HG03442 (cell line): ENCODE measurements around the gene LRRN3.

Experiments used
- ATAC-seq: cut with Tn5 transposase; IDR thresholded peaks from one replicate; pipeline ENCODE4 v1.9.1; 2021; ENCODE audit warnings: mild to moderate bottlenecking, moderate library complexity; ENCODE audit not compliant: unreplicated experiment

LRRN3 gene

GRCh38 chr7:111103678-111104274 is 12.8 kb downstream of the LRRN3 start:
- peak; percentile 69 for ATAC-seq

- ATAC-seq = peak; percentile 34
Observed at GRCh38 chr7:111104710-111105109, 13.8 kb downstream of the LRRN3 start.

- no peak for ATAC-seq
Observed at GRCh38 chr7:111105269-111105668, 14.3 kb downstream of the LRRN3 start.

- ATAC-seq = no peak
Observed at GRCh38 chr7:111107579-111107978, 16.7 kb downstream of the LRRN3 start.

- no peak for ATAC-seq
Observed at GRCh38 chr7:111108000-111108399, 17.1 kb downstream of the LRRN3 start.

- ATAC-seq = no peak
Observed at GRCh38 chr7:111108496-111108895, 17.6 kb downstream of the LRRN3 start.

GRCh38 chr7:111112439-111112838 is 21.5 kb downstream of the LRRN3 start:
- ATAC-seq = no peak

GRCh38 chr7:111113263-111114017 is 22.5 kb downstream of the LRRN3 start:
- ATAC-seq = peak; percentile 72

GRCh38 chr7:111115966-111116365 is 25.0 kb downstream of the LRRN3 start:
- no peak for ATAC-seq

GRCh38 chr7:111126987-111127386 is 36.1 kb downstream of the LRRN3 start:
- no peak for ATAC-seq

GRCh38 chr7:111129435-111129834 is 38.5 kb downstream of the LRRN3 start:
- ATAC-seq = no peak

- ATAC-seq = no peak
Observed at GRCh38 chr7:111132833-111133232, 41.9 kb downstream of the LRRN3 start.

- ATAC-seq = peak; percentile 79
Observed at GRCh38 chr7:111137296-111138192, 46.6 kb downstream of the LRRN3 start.

GRCh38 chr7:111138193-111138569 is 47.3 kb downstream of the LRRN3 start:
- peak; percentile 96 for ATAC-seq

- no peak for ATAC-seq
Observed at GRCh38 chr7:111138586-111138985, 47.7 kb downstream of the LRRN3 start.

GRCh38 chr7:111140091-111140865 is 49.4 kb downstream of the LRRN3 start:
- no peak for ATAC-seq

GRCh38 chr7:111145472-111145871 is 54.5 kb downstream of the LRRN3 start:
- no peak for ATAC-seq

- no peak for ATAC-seq
Observed at GRCh38 chr7:111146136-111146535, 55.2 kb downstream of the LRRN3 start.

GRCh38 chr7:111147708-111148533 is 57.0 kb downstream of the LRRN3 start:
- ATAC-seq = no peak

GRCh38 chr7:111150709-111151108 is 59.8 kb downstream of the LRRN3 start:
- no peak for ATAC-seq
